Inflammatory macrophage treated with lipopolysaccharide for 4 hours (primary cell): ENCODE measurements around the gene ITGA2.

Experiments
- DNase-seq: peaks from one replicate; pipeline ENCODE4 v3.0.0-alpha.2; 2020

The ITGA2 gene

DNA sequence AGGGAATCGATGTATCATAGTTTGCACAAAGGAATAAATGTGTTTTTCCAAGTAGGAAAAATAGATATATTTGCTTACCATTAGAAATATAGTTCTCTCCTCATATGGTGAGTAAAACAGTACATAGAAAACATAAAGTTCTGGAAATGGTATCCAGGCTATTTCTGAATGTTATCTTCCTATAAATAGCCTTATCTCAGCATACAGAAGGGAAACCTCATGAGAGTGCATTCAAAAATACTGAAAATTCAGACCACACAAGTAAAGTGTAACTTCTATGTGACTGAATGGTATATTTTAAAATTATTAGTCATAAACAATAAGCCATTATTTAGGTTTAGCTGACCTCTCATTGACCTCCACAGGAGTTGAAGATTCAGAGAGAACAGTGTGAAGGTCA lies 76.9 kb downstream of the ITGA2 start:
- DNase-seq = no peak

DNA sequence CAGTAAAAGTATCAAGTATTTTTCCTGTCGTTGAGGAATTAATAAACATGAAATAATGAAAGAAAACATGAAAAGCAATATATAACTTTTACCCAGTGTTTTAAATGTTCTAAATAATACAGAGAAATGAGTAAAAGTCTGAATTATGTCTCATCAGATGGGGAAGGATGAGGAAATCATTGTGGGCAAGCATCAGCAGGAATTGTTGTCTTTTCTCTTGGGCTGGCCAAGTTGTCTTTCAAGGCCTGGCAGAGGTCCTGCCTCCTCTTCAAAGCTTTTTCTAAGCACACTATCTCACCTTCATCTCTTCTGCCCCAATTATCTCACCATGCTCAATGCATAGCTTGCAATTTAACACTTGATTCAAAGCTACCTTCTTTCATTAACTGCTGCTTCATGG lies 78.5 kb downstream of the ITGA2 start:
- no peak for DNase-seq

DNA sequence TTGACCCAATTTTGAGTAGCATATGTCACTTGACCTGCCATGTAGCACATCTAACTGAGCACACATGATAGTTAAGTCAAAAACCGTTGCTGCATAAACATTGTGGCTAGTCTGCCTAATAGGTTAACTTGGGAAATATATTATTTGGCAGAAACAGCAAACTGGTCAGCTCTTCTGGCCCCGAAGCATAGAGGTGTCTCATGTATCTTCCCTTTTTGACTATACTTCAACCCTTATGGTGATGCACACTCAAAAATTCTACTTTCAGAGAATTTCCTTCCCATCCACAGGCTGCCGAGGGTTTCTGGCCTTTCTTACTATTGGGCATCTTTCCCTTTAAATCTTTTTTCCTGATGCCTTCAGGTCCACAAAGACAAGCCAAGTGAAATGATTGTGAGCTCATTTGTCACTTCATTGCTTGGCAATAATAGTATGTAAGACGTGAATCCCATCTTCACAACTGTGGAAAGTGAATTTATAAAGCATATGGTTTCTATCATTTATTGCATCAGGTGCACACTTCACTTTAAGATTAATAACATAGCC lies 79.2 kb downstream of the ITGA2 start:
- DNase-seq = no peak

DNA sequence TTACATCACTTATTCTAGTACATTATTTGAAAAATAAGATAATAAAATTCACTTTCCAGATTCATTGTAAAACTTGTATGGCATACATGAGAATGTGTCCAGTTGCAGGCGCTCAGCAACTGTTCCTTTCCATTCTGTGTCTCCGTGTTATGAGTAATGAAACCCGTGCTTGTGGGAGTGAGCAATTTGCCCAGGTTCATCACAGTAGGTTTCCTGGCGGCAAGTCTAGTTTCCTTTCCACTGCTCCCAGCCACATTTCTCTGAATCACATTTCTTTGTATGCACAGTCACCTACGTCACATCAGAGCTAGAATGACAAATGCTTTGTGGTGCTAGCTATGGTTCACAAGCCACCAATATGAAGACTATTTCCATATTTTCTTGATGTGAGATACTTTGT lies 80.5 kb downstream of the ITGA2 start:
- no peak for DNase-seq

DNA sequence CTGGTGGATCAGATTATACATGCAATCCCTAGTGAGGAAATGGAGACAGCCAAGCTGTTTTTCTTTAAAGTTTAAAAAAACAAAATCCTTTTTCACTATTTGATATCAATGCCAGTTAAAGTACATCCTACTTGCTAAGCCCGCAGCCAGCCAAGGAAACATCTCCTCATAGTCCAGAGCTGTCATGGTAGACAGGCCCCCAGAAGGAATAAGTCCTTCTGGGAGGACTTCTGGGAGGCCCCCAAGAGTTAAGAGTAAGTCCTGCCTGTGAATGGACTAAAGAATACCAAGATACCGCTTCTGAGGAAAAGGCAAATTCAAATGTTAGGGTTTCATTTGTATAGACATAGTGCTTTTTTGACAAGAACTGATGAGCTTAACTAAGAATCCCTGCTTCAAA lies 82.1 kb downstream of the ITGA2 start:
- no peak for DNase-seq

DNA sequence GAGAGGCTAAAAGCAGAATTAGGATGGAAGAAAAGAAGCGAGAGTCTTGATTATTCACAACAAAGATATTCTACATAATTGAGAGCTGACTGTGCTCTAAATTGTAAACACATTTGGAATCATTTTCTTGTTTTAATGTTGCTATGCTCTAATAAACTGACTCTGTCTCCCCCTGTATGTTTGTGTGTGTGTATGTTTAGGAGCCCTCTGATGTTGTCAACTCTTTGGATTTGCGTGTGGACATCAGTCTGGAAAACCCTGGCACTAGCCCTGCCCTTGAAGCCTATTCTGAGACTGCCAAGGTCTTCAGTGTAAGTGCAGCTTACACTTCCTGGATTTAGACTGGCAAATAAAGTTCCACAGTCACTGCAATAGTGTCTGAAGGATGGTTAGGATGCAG lies 82.6 kb downstream of the ITGA2 start:
- no peak for DNase-seq

DNA sequence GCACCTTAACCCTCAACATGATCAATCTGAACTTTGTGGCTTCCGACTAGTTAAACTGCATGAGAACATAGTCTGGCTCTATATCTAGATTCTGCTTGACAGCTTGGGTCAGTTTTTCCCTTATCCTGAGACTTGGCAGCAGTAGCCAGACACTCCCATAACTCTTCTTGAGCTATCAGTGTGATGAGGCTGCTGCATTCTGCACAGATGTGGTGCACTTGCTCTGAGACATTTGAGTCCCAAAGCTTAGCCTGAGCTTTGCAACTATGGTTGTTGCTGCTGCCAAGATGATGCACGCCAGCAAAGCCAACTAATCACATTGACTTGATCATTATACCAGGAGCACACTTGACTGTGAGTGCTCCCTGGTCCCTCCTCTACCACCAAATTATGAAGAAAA lies 84.2 kb downstream of the ITGA2 start:
- no peak for DNase-seq

DNA sequence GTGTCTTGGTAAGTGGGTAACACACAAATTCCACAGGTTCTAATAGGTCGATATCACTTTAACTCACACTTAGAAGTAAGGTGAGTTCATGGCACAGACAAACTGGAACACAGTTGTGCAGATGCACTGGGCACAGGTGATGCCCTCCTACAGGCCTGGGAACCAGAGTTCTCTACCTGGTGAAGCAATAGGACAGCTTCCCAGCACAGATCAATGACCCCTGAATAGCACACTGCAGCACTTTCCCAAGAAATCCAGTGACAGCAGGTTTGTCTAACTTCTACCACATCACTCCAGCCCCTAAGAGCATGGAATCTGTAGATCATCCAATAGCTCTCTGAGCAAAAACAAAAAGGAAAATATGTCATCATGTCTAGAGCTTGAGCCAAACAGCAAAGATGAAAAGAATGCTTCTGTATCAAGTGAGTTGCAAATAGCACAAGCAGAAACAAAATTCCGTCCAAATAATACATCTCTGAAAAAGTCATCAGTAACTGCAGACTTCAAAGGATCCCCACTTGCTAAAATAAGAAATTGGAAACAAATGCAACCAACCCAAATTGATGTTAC lies 86.9 kb downstream of the ITGA2 start:
- no peak for DNase-seq

DNA sequence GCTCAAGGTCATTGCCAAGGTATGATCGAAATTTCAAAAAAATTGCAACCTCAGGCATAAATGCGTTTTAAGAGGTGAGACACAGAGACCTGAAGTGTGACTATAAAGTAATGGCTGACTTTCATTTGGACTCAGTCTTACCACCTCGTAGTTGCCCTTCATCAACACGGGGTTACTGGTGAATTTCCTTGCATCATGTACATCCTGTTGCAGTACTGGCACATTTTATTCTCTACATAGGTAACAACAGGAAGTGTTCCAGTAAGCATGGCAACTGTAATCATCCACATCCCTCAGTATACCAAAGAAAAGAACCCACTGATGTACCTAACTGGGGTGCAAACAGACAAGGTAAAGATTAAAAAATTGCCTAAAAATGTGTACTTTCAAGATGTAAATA lies 91.1 kb downstream of the ITGA2 start:
- DNase-seq = no peak

DNA sequence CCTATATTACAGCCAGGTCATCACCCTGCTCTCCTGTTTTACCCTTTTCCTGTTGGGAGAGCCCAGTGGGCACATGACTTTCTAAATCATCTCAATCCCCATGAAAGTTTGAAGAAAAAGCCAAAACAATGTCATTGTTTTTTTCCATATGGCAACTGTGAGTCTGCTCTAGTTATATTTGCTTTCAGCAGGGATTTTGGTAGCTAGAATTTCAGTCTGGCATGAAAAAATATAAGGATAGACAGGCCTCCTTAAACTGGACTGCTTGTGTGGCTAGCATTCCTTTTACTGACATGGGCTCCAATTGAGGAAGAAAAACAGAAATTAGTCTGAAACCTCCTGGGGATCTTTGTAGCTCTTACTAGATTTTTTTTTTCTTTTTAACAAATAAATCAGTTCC lies 94.8 kb downstream of the ITGA2 start:
- DNase-seq = no peak

DNA sequence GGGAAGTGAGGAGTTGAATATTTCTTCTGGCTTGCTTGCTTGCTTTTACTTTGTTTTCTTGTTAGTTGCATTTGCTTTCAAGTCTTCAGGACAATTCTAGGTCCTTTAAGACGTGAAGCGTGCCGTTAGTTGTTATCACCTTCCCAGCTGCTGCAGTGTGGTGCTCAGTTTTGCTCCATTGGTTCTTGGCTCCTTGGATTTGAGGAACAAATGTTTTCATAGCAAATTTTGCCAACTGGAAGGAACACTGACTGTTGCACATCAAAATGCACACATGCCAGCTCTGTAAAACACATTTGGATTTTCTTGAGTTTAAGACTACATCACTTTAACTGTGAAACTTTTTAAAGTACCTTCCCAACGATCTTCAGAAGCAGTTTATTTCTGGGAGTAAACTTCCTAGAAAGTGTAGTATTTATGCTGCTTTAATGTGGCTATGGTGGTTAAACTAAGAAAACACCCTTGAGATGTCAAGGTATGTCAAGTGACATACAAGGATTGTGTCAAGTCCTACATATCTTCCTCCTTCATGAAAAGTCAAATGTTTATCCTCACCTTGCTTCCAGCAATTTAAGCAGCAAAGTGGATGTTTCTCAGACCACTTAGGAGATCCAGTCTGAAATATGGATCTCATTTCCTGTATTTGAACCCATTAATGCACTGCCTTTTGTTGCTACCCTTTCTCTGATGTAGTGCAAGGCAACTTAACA lies 95.5 kb downstream of the ITGA2 start:
- DNase-seq = no peak

DNA sequence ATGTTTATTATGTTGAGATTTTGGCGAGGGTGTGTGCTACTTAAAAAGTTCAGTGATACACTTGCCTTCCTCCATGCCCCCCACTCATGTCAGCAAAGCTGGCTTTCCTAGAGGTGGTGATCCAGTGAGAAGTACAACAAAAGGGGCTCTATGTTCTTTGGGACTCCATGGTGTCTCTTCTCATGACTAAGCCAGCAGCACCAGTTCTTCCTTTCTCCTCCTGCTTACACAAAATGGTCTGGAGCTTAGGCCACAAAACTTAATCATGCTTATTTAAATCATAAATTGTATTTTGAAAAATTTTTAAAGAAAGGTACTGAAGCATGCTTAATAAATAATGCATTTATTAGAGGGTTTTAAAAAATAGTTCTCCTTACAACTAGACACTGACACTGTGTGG lies 98.0 kb downstream of the ITGA2 start:
- DNase-seq = no peak

DNA sequence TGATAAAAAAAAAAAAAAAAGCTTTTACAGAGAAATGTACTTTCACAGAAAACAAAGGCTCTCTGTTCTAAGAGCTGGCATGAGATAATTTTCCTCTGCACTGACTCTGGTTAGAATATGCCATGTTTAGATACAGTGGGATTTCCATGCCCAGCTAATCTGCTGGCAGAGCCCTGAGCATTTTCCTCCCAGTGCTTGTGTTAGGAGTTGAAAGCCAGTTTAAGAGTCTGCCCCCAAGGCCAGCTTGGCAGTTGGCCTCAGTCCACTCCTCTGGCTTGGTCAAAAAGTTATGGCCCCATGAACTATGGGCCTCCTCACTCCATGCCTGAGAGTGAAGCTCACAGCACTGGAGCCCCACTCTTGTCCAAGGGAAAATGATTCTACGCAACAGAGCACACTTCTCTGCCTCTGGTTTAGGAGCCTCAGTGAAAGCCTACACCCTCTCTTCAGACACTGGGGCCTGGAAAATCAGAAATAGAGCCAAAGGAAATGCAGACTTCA lies 98.5 kb downstream of the ITGA2 start:
- no peak for DNase-seq

DNA sequence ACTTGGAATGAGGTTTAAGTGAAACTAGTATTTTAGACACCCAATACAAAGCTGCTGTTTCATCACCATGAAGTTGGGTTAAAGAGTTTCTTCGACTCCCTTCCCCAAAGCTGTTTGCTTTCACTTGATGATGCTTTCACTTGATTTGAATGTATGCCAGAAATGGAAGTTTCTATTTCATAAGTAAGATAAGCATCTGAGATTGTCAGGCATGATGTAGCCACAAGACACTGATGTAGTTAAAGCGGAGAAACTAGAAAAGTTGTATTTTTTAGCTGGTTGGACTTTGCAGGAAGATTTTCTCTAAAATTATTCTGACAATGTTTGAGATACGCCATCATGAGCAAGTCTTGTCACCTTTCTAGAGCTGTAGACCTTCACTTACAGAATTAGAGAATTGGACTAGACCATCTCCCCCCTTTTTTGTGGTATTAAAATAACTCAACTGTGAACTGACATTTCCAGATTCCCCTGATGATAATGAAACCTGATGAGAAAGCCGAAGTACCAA lies 100.4 kb downstream of the ITGA2 start:
- DNase-seq = peak; percentile 4

DNA sequence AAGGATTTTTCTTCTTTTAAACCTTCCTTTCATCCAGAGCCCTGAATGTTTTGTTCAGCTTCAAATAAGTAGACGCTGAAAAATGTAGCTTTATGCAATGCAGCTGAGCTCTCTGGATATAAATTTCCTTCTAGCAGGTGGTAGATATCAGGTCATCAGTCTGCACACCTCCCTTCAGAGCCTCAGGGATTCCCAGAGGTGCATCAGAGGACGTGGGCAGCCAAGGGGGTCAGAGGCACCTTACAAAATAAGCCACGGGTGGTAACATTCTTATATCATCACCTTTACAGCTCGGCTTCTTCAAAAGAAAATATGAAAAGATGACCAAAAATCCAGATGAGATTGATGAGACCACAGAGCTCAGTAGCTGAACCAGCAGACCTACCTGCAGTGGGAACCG lies 101.1 kb downstream of the ITGA2 start:
- DNase-seq = no peak

DNA sequence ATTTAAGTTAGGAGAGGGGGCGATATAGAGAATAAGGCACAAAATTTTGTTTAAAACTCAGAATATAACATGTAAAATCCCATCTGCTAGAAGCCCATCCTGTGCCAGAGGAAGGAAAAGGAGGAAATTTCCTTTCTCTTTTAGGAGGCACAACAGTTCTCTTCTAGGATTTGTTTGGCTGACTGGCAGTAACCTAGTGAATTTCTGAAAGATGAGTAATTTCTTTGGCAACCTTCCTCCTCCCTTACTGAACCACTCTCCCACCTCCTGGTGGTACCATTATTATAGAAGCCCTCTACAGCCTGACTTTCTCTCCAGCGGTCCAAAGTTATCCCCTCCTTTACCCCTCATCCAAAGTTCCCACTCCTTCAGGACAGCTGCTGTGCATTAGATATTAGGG lies 102.1 kb downstream of the ITGA2 start:
- no peak for DNase-seq

DNA sequence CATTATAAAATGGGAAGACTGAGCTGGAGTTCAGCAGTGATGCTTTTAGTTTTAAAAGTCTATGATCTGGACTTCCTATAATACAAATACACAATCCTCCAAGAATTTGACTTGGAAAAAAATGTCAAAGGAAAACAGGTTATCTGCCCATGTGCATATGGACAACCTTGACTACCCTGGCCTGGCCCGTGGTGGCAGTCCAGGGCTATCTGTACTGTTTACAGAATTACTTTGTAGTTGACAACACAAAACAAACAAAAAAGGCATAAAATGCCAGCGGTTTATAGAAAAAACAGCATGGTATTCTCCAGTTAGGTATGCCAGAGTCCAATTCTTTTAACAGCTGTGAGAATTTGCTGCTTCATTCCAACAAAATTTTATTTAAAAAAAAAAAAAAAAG lies 103.1 kb downstream of the ITGA2 start:
- no peak for DNase-seq

DNA sequence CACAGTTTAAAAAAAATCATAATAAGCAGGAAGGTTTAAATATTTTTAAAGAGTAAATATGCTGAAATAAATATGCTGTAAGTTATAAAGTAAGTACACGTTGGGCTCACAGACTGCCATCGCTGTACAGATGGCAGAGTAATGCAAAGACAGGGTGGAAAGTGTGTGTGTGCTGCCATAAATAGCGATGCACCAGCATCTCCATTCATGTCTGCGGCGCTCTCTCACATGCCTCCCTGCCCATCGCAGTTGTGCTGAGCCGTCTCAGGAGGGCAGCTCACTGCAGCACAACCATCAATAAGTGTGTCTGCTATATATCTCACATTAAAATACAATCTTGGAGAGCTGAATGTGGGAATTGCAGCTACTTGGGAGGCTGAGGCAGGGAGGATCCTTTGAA lies 106.1 kb downstream of the ITGA2 start:
- no peak for DNase-seq

DNA sequence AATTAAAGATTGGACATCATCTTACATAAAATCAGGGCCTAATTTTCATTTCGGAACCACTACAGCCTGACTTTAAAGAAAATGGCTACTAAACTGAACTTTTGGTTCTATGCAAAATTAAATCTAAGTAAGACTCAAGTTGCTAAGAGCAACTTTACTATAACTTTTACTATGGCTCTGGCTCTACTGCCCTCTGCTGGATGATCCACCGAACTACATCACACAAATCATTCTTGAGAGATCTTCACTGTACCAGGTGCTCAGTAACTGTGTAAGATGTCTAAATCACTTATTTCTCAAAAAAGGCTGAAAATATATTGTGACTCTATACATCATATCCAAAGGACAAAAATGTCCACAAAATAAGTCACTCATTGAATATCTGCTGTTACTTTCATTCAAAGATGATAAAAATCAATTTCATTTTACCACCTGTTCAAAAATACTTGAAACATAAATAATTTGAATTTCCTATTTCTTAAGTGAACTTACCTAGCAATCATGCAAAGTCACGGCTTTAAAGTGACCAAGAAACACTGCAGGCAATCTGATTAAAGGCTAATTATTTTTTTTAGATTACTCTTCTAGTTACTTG lies 106.9 kb downstream of the ITGA2 start:
- DNase-seq = peak; percentile 56

DNA sequence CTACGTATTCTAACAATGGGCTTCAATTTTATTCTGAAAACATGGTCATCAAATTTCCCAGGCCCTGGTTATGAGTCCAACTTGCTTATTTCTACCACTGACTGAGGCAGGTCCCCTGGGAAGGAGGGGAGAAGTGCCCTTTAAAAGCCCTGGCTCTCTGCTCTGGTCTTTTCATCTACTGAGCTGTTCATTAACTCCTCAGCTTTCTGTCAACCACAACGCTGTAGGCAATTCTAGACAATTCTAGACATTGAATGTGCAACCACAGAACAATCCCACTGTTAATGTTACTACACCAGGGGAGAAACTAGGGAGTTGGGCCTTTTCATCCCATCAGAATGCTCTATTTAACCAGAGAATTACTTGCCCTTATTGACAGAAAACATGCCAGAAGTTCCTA lies 110.4 kb downstream of the ITGA2 start:
- no peak for DNase-seq

DNA sequence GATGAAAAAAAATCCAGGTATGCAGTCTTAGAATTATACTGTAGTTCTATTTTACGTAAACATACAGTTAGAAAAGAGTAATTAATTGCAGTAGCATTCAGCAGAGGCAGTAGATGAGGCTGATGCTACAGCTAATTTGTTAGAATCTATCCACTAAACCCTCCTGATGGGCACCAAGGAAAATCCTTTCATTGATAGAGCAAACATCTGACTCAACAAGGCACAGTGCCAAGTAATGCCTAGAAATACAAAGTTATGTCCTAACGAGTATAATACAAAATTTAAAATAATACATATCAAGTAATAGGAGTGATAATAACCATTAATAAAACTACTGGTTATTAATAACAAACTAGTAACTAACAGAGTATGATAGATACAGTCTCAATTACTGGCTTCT lies 111.5 kb downstream of the ITGA2 start:
- DNase-seq = no peak

DNA sequence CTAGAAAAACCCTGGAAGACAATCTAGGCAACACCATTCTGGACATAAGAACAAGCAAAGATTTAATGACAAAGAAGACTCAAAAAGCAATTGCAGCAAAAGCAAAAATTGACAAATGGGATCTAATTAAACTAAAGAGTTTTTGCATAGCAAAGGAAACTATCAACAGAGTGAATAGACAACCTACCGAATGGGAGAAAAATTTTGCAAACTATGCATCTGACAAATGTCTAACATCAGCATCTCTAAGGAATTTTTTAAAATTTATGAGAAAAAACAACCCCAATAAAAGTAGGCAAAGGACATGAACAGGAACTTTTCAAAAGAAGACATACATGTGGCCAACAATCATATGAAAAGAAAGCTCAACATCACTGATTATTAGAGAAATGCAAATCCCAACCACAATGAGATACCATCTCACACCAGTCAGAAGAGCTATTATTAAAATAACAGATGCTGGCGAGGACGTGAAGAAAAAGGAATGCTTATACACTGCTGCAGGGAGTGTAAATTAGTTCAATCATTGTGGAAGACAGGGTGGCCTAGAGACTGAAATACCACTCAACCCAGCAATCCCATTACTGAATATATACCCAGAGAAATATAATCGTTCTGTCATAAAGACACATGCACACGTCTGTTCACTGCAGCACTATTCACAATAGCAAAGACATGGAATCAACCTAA lies 116.6 kb downstream of the ITGA2 start:
- no peak for DNase-seq

DNA sequence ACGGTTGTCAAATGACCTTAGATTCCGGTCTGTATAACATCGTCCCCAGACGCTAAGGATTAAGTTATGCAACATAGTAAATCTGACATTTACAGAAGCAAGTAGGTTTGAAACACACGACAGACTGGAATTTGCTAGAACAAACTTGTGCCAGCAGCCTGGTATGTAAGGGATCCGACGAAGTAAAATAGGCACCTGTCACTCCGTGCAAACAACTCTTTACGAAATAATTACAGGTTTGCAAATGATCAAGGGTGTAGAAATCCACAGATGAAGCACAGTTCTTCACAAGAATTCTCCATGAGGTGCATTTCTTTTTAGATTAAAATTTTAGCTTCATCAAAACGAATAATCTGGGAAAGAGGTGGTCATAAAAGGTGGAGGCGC lies 119.9 kb downstream of the ITGA2 start:
- DNase-seq = peak; percentile 7
